Right lung (tissue), 5 donors: ENCODE results near the gene SSTR3. TPM values are rescaled to one million over a fixed set of nuclear protein-coding genes. Genes with fewer than 3 reads are reported as not detected.

Experiments
- DNase-seq, 2 donors: peaks; one replicate each; pipeline ENCODE4 v3.0.0-alpha.2; 2013
- polyA plus RNA-seq, 5 donors: library from polyadenylated mRNA; unstranded; fragments of 120-200 nt; gene quantifications; one replicate each; pipeline versions ENCODE4 v1.2.1 to v1.2.3, GENCODE V29; 2013; ENCODE audit warnings: inconsistent platforms in 1 of 5, low replicate concordance in 1 of 5; ENCODE audit not compliant: insufficient read length in 5 of 5, insufficient read depth in 1 of 5

The SSTR3 gene
- polyA plus RNA-seq, 5 donors: 0.05 to 0.10 (median 0.08) TPM

GRCh38 chr22:37229805-37230672 is 17.8 kb upstream of the SSTR3 start:
- no peak for DNase-seq

GRCh38 chr22:37229012-37229804 is 16.9 kb upstream of the SSTR3 start:
- DNase-seq: no peak

- no peak for DNase-seq
These were observed 16.1 kb upstream of the SSTR3 start for GRCh38 chr22:37228106-37229011.

GRCh38 chr22:37226514-37226913 is 14.2 kb upstream of the SSTR3 start:
- no peak for DNase-seq

GRCh38 chr22:37226087-37226486 is 13.8 kb upstream of the SSTR3 start:
- DNase-seq: no peak

- DNase-seq: no peak
These were observed 13.2 kb upstream of the SSTR3 start for GRCh38 chr22:37225481-37225880.

GRCh38 chr22:37224757-37225420 is 12.6 kb upstream of the SSTR3 start:
- no peak for DNase-seq

GRCh38 chr22:37223965-37224551 is 11.8 kb upstream of the SSTR3 start:
- DNase-seq: no peak

GRCh38 chr22:37222440-37222971 is 10.2 kb upstream of the SSTR3 start:
- no peak for DNase-seq

- DNase-seq: no peak
These were observed 9.4 kb upstream of the SSTR3 start for GRCh38 chr22:37221424-37222333.

GRCh38 chr22:37220543-37220981 is 8.3 kb upstream of the SSTR3 start:
- no peak for DNase-seq

GRCh38 chr22:37219533-37219932 is 7.3 kb upstream of the SSTR3 start:
- DNase-seq: no peak

GRCh38 chr22:37218771-37219411 is 6.6 kb upstream of the SSTR3 start:
- no peak for DNase-seq

- no peak for DNase-seq
These were observed 6.1 kb upstream of the SSTR3 start for GRCh38 chr22:37218399-37218770.

- DNase-seq: no peak
These were observed 3.6 kb upstream of the SSTR3 start for GRCh38 chr22:37215890-37216289.

- DNase-seq: no peak
These were observed 2.4 kb upstream of the SSTR3 start for GRCh38 chr22:37214731-37215030.

GRCh38 chr22:37213941-37214730 is 1.9 kb upstream of the SSTR3 start:
- no peak for DNase-seq

- no peak for DNase-seq
These were observed 1.1 kb upstream of the SSTR3 start for GRCh38 chr22:37213218-37213855.
